Measurements from ENCODE around the gene C12orf56.

DNA sequence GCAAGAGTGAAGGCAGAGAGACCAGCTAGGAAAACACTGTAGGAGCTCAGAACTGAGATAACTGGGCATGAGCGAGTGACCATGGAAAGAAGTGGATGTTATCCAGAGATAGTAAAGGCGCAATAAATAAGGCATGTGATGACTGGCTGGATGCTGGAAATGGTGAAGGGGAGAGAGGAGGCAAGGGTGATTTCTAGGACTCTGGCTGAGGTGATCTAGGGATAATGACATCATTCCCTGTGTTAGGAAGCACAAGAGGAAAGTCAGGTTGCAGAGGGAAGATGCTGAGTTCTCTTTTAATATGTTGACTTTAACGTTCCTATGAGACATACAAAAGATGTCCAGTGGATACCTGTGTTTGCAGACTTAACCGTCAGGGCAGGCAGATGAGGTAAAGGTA lies 78.7 kb downstream of the C12orf56 start:
- TF ChIP-seq POLR2AphosphoS5 (IDR thresholded peaks at IDR 0.05; ENCODE audit: low read depth, low read length) (no peak), TAF1 (IDR thresholded peaks at IDR 0.05; ENCODE audit: borderline replicate concordance, insufficient read depth, low read length) (no peak), SIN3A (IDR thresholded peaks at IDR 0.05; ENCODE audit: borderline replicate concordance, insufficient read depth, low read length) (no peak)
- TF ChIP-seq, protein P1, sequence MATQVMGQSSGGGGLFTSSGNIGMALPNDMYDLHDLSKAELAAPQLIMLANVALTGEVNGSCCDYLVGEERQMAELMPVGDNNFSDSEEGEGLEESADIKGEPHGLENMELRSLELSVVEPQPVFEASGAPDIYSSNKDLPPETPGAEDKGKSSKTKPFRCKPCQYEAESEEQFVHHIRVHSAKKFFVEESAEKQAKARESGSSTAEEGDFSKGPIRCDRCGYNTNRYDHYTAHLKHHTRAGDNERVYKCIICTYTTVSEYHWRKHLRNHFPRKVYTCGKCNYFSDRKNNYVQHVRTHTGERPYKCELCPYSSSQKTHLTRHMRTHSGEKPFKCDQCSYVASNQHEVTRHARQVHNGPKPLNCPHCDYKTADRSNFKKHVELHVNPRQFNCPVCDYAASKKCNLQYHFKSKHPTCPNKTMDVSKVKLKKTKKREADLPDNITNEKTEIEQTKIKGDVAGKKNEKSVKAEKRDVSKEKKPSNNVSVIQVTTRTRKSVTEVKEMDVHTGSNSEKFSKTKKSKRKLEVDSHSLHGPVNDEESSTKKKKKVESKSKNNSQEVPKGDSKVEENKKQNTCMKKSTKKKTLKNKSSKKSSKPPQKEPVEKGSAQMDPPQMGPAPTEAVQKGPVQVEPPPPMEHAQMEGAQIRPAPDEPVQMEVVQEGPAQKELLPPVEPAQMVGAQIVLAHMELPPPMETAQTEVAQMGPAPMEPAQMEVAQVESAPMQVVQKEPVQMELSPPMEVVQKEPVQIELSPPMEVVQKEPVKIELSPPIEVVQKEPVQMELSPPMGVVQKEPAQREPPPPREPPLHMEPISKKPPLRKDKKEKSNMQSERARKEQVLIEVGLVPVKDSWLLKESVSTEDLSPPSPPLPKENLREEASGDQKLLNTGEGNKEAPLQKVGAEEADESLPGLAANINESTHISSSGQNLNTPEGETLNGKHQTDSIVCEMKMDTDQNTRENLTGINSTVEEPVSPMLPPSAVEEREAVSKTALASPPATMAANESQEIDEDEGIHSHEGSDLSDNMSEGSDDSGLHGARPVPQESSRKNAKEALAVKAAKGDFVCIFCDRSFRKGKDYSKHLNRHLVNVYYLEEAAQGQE (IDR thresholded peaks at IDR 0.05; ENCODE audit: insufficient read depth in 1 of 2, low read depth in 2 of 2, low read length in 2 of 2) = no peak

All from PFSK-1 (cell line).